GM18526 (cell line): Measurements from ENCODE around the gene SCART1.

Source experiments
- POLR2A ChIP-seq: IDR thresholded peaks from 3 replicates; pipeline ENCODE4 v1.6.1; 2011; ENCODE audit not compliant: insufficient read length; ENCODE audit errors: extremely low read depth

Gene SCART1

DNA sequence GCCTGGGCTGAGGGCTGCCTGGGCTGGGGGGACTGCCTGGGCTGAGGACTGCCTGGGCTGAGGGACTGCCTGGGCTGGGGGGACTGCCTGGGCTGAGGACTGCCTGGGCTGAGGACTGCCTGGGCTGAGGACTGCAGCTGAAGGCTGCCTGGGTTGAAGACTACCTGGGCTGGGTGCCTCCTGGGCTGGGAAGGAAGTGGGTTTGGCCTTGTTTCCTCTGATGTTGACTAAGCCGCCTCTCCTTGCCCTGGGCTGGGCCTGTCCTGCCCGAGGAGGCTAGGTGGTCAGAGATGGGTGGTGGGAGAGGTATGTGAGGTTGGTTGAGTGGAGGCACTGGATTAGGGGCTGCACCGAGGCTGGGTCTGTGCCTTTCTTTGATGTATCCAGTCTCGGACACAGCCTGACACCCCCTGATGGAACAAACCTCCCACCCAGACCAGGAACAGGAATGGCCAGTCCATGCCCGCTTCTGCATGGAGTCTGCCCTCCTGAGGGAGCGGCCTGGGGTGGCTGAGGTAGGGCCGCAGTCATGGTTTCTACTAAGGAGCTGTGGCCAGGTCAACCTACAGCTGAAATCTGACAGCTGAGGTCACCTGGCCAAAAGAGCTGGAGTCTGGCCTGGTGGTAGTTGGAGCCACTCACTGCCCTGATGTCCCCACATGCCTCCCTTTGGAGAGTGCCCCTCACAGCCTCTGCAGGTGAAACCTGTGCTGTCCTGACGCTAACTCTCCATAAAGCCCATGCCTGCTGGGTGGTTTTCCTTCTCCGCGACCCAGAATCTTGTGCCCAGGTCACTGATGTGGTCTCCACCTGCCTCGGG is 22.3 kb downstream of the SCART1 start:
- TF ChIP-seq POLR2A, result no peak

DNA sequence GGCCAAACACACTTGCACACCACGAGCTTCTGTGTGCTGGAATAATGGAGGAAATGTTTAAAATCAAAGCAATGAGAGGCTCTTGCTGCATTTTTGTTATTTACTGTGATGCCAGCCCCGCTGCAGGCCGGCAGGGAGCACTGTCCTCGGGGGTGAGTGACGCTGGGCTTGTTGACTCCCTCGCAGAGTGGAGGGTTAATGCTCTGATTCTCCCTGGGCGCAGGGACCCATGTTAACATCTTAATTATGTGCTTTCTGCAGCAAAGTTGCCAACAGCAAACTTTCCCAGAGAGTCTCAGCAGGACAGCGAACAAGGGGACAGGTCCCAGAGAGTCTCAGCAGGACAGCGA is 22.9 kb downstream of the SCART1 start:
- TF ChIP-seq POLR2A, result no peak

DNA sequence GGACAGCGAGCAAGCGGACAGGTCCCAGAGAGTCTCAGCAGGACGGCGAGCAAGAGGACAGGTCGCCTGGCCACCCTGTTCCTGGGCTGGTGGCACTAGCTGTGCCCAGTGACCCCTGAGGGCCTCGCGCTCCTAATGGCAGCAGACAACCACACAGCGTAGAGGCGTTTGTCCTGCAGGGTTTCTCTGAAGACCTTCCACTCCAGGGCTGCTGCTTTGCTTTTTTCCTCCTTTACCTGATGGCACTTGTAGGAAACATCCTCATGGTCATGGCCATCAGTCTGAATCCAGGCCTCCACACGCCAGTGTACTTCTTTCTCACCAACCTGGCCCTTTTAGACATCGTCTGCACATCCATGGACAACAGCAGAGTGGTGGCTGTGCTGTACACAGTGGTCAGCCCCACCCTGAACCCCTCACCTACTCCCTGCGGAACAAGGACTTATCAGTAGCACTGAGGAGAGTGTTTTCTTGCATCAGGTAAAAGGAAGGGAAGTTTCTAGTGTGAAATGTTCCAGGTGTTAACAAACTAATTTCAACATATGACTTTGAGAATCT is 27.4 kb downstream of the SCART1 start:
- no peak for TF ChIP-seq POLR2A

DNA sequence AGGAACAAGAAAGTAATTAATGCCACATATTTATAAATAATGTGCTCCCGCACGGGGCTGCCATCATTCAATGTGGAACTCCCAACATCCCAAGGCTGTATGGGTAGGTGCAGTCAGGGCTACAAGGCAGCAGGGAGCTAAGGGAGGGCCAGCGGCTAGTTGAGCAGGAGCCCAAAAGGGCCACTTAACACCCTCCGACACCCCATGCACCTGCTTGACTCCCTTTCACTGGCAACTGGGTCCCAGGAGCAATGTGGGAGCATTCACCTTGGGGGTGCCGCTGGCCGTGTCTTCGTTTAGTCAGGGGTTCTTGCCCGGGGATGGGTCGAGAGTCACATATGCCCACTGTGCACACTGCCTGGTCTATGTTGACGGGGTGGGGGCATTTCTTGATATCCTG is 27.9 kb downstream of the SCART1 start:
- TF ChIP-seq POLR2A, result no peak

DNA sequence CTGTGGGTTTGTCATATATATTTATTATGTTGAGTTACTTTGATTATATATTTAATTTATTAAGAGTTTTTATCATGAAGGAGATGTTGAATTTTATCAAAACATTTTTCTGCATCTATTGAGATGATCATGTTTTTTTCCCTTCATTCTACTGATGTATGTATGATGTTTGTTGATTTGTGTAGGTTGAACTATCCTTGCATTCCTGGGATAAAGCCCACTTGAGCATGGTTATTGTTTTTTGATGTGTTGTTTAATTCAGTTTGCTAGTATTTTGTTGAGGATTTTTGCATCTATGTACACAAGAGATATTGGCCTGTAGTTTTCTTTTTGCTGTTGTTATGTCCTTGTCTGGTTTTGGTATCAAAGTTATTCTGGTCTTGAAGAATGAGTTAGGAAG is 31.1 kb downstream of the SCART1 start:
- TF ChIP-seq POLR2A, result no peak

DNA sequence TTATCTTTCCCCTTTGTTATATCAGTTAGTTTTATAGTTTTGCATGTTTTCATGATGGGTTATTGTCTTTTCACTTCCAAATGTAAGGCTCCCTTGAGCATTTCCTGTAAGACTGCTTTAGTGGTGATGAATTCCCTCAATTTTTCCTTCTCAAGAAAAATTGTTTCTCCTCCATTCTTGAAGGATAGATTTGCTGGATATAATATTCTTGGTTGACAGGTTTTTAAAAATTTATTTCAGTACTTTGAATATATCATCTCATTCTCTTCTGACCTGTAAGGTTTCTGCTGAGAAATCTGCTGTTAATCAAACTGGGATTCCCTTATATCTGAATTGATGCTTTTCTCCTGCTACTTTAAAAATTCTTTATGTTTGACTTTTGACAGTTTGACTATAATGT is 33.3 kb downstream of the SCART1 start:
- no peak for TF ChIP-seq POLR2A

DNA sequence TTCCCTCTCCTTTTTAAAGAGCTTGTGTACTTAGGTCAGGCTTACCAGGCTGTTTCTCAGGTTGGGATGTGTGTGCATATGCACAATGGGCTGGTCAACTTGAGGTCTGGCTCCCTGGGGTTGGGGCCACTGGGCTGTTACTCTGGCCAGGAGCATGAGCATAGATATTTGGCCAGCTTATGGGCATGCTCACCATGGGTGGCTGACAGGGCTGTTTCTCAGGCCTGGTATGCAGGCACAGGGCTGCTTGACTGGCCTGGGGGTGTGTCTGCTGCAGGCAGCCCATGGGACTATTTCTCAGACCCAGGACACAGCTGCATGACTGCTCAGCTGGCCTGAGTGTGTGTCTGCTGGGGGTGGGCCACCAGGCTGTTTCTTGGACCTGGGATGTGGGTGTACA is 34.6 kb downstream of the SCART1 start:
- no peak for TF ChIP-seq POLR2A

DNA sequence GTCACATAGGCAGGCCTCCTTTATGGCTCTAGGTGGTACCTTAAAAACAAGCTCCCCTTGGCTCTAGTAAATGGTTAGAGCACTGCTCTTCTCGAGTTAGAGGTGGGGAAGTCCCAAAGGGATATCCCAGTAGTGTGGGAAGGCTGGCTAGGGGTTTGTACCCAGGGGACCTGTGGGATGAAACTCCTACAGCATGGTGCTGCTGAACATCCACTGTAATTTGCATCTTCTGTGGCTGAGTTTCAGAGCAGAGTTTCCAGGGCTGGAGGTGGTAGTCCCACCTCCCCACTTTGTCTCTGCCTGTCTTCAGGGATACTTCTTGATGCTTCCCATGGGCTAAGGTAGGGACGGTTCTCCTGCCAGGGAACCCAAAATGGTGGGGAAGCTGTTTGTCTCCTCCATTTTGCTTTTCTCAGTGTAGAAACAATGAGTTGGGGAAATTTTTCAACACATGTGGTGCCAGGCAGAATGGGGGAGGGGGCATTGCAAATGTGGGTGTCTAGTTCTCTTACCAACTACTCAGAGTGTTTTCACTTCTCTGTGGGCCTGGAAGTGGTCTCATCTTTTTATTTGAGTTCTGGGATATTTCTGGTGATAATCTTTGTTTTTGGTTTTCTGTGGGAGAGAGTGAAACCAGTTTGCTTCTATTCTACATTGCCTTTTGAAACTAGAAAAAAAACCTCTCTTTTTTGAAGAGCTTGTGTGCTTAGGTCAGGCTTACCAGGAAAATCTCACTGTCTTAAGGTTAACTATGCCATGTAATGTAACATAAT is 36.3 kb downstream of the SCART1 start:
- TF ChIP-seq POLR2A, result no peak

DNA sequence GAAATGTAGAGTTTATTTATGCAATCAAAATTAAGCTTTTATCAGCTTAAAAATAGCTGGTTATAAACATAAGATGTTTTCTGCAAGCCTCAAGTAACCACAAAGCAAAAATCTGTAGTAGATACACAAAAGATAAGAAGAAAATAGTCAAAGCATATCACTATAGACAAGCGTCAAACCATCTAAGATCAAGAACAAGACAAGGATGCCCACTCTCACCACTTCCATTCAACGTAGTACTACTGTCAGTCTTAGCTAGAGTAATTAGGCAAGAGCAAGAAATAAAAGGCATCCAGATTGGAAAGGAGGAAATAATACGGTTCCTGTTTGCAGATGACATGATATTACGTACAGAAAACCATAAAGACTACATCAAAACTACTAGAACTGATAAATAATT is 56.0 kb downstream of the SCART1 start:
- no peak for TF ChIP-seq POLR2A

DNA sequence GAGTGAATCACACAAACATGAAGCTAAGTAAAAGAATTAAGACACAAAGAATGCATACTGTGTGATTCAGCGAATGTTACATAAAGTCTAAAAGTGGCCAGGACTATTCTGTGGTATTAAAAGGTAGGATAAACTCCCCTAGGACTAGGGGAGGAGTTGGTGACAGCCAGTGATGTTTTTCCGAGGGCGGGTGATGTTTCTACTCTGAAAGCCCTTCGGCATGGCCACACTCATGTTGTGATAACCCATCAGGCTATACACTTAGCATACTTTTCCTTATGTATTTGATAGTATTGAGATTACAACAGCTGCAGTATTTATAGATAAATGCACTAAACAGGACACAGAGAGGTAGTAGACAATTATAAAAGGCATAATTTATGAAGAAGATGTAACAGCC is 57.7 kb downstream of the SCART1 start:
- no peak for TF ChIP-seq POLR2A

DNA sequence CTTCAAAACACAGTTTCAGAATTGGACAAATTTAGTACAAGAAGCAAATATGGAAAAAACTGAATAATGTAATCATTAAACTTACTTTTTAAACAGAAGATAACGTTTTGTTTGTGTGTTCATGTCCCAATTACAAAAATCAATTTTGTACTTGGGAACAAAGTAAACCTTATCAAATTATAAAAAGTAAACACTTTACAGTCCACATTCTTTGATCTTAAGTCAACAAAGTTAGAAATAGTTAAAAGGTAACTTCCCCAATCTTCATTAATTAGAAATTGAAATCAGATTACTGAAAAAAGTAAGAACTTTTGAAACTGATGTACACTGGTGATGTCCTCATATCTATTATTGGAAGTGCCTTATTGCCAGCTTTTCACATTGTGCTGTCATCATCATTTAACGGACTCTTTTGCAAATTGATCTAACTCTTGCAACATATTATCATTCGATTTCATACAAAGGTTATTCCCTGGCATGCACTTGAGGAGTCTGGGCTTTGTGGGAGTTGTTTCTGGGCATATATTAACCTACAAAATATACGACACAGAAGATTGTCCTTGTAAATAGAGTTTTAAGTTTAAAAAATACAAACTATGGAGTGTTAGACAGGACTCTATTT is 58.3 kb downstream of the SCART1 start:
- TF ChIP-seq POLR2A, result no peak

DNA sequence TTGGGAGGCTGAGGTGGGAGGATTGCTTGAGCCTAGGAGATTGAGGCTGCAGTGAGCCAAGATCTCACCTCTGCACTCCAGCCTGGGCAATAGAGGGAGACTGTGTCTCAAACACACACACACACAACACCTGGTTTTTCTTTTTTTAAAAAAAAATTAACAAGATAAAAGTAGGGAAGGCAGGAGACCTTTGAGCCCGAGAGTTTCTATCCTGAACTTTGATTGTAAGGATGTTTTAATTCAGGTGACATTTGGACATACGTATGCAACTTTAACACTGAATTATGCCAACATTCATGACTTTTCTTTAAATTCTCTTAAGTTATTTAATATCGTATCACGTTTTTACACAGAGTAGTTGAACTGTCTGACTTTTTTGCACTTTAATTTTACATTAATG is 61.7 kb downstream of the SCART1 start:
- no peak for TF ChIP-seq POLR2A

DNA sequence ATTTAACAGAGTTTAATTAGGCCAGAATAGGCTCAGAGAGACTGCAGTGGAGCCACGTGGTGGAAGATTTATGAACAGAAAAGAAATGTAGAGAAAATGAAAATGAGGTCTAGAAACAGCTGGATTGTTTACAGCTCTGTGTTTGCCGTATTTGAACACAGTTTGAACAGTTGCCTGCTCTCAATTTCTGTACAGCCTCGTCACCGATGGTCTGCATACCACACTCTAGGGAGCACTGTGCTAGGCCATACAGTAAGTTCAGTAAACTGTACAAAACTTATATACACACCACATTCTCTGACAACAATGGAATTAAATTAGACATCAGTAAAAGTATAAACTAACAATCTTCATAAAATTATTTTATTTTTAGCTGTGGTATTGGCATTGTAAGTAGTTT is 62.3 kb downstream of the SCART1 start:
- no peak for TF ChIP-seq POLR2A
